ENCODE measurements around the gene TTC23L.

DNA sequence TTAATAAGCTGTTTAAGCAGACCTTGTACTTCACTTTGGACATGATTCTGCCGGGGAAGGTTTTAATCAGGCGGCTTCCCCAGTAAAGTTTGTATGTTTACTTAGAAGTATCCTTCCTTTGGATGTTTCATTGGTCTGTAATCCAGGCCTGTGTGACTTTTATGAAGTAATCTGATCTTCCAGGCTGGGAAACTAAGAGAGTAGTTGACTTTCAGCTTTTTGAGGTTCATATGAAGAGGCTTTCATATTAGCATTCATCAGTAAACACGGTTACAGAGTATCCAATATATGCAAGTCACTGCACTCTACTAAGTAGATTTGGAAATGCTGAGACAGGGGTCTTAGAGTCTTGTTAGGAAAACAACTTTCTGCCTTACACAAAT is 91.5 kb downstream of the TTC23L start:
- TF ChIP-seq POLR2AphosphoS5 (IDR thresholded peaks at IDR 0.05; ENCODE audit: low read depth, low read length) (no peak), POLR2A (IDR thresholded peaks at IDR 0.05; ENCODE audit: low read depth, low read length) (no peak)
